22Rv1 (cell line): ENCODE measurements around the gene KIAA1217.

Experiments
- ZFX ChIP-seq: fragments of 450-650 bp; IDR thresholded peaks from 2 replicates; pipeline ENCODE4 v1.6.1; 2017; ENCODE audit warnings: antibody characterized with exemption, borderline replicate concordance
- TF ChIP-seq, protein P1 (sequence below): fragments of 450-650 bp; IDR thresholded peaks from 2 replicates; pipeline ENCODE4 v1.5.1; 2017; ENCODE audit warnings: mild to moderate bottlenecking

DNA sequence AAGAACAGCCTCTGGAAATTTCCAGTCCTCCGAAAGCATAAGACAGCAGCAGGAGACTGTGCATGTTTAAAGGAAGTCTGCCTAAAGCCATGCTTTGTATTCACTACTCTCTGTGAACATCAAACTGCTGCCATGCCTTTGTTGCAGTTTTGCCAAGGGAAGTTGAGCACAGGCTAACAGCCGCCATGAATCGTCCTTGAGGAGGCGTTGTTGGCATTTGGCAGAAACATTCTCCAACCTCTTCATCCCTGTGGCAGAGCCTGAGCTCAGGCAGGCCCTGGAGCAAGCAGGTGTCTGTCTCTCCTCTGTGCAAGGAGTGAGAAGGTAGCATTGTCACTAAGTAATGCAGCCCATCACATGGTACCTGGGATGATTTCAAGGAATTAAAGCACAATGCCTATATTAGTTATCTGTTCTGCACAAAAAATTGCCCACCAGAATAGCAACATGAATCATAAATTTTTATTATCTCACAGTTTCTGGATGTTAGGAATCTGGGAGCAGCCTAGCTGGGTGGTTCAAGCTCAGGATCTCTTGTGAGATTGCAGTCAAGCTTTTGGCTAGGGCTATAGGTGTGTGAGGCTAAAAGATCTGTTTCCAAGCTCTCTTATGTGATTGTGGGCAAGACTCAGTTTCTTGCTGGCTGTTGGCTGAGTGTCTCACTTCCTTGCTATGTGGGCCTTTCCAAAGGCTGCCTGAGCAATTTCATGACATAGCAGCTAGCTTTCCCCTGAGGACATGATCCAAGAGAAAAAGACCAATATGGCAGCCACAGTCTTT is 46.5 kb upstream of the KIAA1217 start:
- TF ChIP-seq, protein P1, sequence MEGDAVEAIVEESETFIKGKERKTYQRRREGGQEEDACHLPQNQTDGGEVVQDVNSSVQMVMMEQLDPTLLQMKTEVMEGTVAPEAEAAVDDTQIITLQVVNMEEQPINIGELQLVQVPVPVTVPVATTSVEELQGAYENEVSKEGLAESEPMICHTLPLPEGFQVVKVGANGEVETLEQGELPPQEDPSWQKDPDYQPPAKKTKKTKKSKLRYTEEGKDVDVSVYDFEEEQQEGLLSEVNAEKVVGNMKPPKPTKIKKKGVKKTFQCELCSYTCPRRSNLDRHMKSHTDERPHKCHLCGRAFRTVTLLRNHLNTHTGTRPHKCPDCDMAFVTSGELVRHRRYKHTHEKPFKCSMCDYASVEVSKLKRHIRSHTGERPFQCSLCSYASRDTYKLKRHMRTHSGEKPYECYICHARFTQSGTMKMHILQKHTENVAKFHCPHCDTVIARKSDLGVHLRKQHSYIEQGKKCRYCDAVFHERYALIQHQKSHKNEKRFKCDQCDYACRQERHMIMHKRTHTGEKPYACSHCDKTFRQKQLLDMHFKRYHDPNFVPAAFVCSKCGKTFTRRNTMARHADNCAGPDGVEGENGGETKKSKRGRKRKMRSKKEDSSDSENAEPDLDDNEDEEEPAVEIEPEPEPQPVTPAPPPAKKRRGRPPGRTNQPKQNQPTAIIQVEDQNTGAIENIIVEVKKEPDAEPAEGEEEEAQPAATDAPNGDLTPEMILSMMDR = no peak
- no peak for TF ChIP-seq ZFX
